Testis (tissue), 3 donors: ENCODE measurements around the gene DCHS2. TPM values are rescaled to one million over a fixed set of nuclear protein-coding genes. Genes with fewer than 3 reads are reported as not detected.
A peak's percentile ranks its signal among the peaks of the same experiment; 100 is the strongest.

Experiments used
- DNase-seq: peaks from one replicate; pipeline ENCODE4 v3.0.0-alpha.2; 2019
- H3K27ac ChIP-seq, 2 donors: fragments of 200-600 bp; sonication (generic); one replicate each; pipeline ENCODE4 v1.5.1; 2019
- H3K27me3 ChIP-seq: fragments of 200-600 bp; sonication (generic); one replicate; pipeline ENCODE4 v1.5.1; 2019
- H3K36me3 ChIP-seq: fragments of 200-600 bp; sonication (generic); one replicate; pipeline ENCODE4 v1.5.1; 2017; ENCODE audit warnings: low read depth; ENCODE audit errors: missing control alignments
- H3K4me1 ChIP-seq: fragments of 200-600 bp; sonication (generic); one replicate; pipeline ENCODE4 v1.5.1; 2019
- H3K4me3 ChIP-seq, 2 donors: fragments of 200-600 bp; sonication (generic); one replicate each; pipeline ENCODE4 v1.5.1; 2017 to 2019
- H3K9me3 ChIP-seq: fragments of 200-600 bp; sonication (generic); one replicate; pipeline ENCODE4 v1.5.1; 2017
- CTCF ChIP-seq, 3 experiments: fragments of 450-650 bp in 2 of 3; fragments of 200-600 bp in 1 of 3; sonication (generic) in 1 of 3; IDR thresholded peaks; one replicate each; pipeline ENCODE4 v1.5.1; 2016 to 2019; ENCODE audit warnings: antibody characterized with exemption in 3 of 3, mild to moderate bottlenecking in 2 of 3, moderate library complexity in 1 of 3
- POLR2A ChIP-seq: fragments of 450-650 bp; IDR thresholded peaks from one replicate; pipeline ENCODE4 v1.6.1; 2017; ENCODE audit warnings: antibody characterized with exemption, mild to moderate bottlenecking, moderate library complexity
- WGBS, 2 donors: methylation state at CpG; one replicate each; pipeline ENCODE4 v1.1.5; 2018; 5-methylcytosine and 5-hydroxymethylcytosine counted together
- intact Hi-C: fragments of 100-400 bp; cut with DNase I; formaldehyde crosslinking; loops from one replicate; pipeline ENCODE4 v1.15.1; 2023; ENCODE audit warnings: low total_unique reads
- polyA plus RNA-seq: library from polyadenylated mRNA; stranded (reverse); fragments of 350-450 nt; fragmentation: Illumina TruSeq; extraction: RNeasy Lipid Tissue Mini Kit (QIAGEN cat#74804); gene quantifications from one replicate; pipeline ENCODE4 v1.2.3, GENCODE V29; 2014; ENCODE audit warnings: low read depth, low replicate concordance; ENCODE audit not compliant: insufficient read depth
- total RNA-seq, 2 donors: library from RNA; depleted of rRNA; stranded (reverse); fragments of >200 nt; gene quantifications; one replicate each; pipeline ENCODE4 v1.2.3, GENCODE V29; 2016

The DCHS2 gene
- total and polyA plus RNA-seq, 3 donors from 2014 or later = 2.4 to 6.5 (median 4.7) TPM

- no peaks in the 10 kb centered on the region for H3K4me1 ChIP-seq
- 91 to 92% methylated on average over 2 of the region's 2 CpGs for WGBS, 2 donors
- no peak overlapping the region for H3K27ac ChIP-seq
- TF ChIP-seq POLR2A (no peak), CTCF (IDR thresholded peaks at IDR 0.05) (no peak)
- no peak overlapping the region for H3K4me3 ChIP-seq
- no peaks in the 10 kb centered on the region for H3K36me3 ChIP-seq
- no peak for DNase-seq
- no peaks in the 10 kb centered on the region for H3K27me3 ChIP-seq
- H3K9me3 ChIP-seq = no peaks in the 10 kb centered on the region
- intact Hi-C loops = loop anchor here (10.0 kb wide), 1 partner anchor 533 kb away; the partner anchor contains the start of gene SFRP2
Measured at GRCh38 chr4:154317201-154317999, 174.2 kb downstream of the DCHS2 start.

- no peaks in the 10 kb centered on the region for H3K4me1 ChIP-seq
Measured at GRCh38 chr4:154315741-154316140, 175.9 kb downstream of the DCHS2 start.

GRCh38 chr4:154314248-154314647 is 177.4 kb downstream of the DCHS2 start:
- Histone ChIP-seq H3K27ac (no peak overlapping the region), H3K36me3 (no peaks in the 10 kb centered on the region), H3K9me3 (no peaks in the 10 kb centered on the region), H3K4me3 (no peak overlapping the region), H3K27me3 (no peaks in the 10 kb centered on the region), H3K4me1 (no peaks in the 10 kb centered on the region)
- TF ChIP-seq CTCF (IDR thresholded peaks at IDR 0.05) (no peak), POLR2A (no peak)
- WGBS, 2 donors = 36 to 61% methylated on average over 4 of the region's 4 CpGs
- intact Hi-C loops = loop anchor here (10.0 kb wide), 1 partner anchor 529 kb away; the partner anchor contains the start of gene SFRP2
- peak; percentile 36 for DNase-seq

More at GRCh38 chr4:154315741-154316140, 175.9 kb downstream of the DCHS2 start:
- Histone ChIP-seq H3K27me3 (no peaks in the 10 kb centered on the region), H3K9me3 (no peaks in the 10 kb centered on the region), H3K36me3 (no peaks in the 10 kb centered on the region), H3K4me3 (no peak overlapping the region), H3K27ac (no peak overlapping the region)
- no peak for DNase-seq
- TF ChIP-seq CTCF (IDR thresholded peaks at IDR 0.05) = no peak
- no peak for TF ChIP-seq POLR2A
- intact Hi-C loops = loop anchor here (10.0 kb wide), 1 partner anchor 531 kb away; the partner anchor contains the start of gene SFRP2

GRCh38 chr4:154313004-154313585 is 178.5 kb downstream of the DCHS2 start:
- 82 to 92% methylated on average over 5 of the region's 5 CpGs for WGBS, 2 donors
- H3K9me3 ChIP-seq = no peaks in the 10 kb centered on the region
- intact Hi-C loops = loop anchor here (10.0 kb wide), 1 partner anchor 528 kb away; the partner anchor contains the start of gene SFRP2

More at GRCh38 chr4:154313004-154313585, 178.5 kb downstream of the DCHS2 start:
- no peaks in the 10 kb centered on the region for H3K27me3 ChIP-seq
- no peak overlapping the region for H3K27ac ChIP-seq
- TF ChIP-seq CTCF (IDR thresholded peaks at IDR 0.05) (no peak), POLR2A (no peak)
- no peak for DNase-seq
- H3K36me3 ChIP-seq = no peaks in the 10 kb centered on the region
- H3K4me3 ChIP-seq = no peak overlapping the region
- H3K4me1 ChIP-seq = no peaks in the 10 kb centered on the region
